ENCODE measurements around the gene DAPK1.
A peak's percentile ranks its signal among the peaks of the same experiment; 100 is the strongest.

Gene DAPK1

GRCh38 chr9:87658511-87658910, 160.8 kb downstream of the DAPK1 start:
- WGBS, result 100% methylated on average over 1 of the region's 3 CpGs
- no peaks in the 10 kb centered on the region for H3K9me3 ChIP-seq (ENCODE audit: control insufficient read depth, low read length)
- no peak overlapping the region for H2BK120ac ChIP-seq (ENCODE audit: low read depth, low read length)
- no peak overlapping the region for H4K91ac ChIP-seq (ENCODE audit: low read length)
- H2BK12ac ChIP-seq (ENCODE audit: low read length in 2 of 2), result no peak overlapping the region
- H3K4me2 ChIP-seq (ENCODE audit: low read length, poor library complexity, severe bottlenecking), result no peak overlapping the region
- no peak overlapping the region for H2AFZ ChIP-seq (ENCODE audit: low read depth, low read length)
- no peak overlapping the region for H3K4me3 ChIP-seq (ENCODE audit: insufficient read depth in 1 of 2, low read depth in 1 of 2, low read length in 2 of 2)
- no peak overlapping the region for H3K9ac ChIP-seq (ENCODE audit: low read length)
- peaks cover 9 to 42% of the 10 kb centered on the region in 2 experiments for H3K36me3 ChIP-seq (ENCODE audit: control insufficient read depth in 1 of 2, insufficient read depth in 2 of 2, low read depth in 1 of 2, low read length in 2 of 2)
- no peak overlapping the region for H3K27ac ChIP-seq (ENCODE audit: low read length, poor library complexity, severe bottlenecking)
- no peak overlapping the region for H3K18ac ChIP-seq (ENCODE audit: low read depth in 1 of 2, low read length in 2 of 2)
- H3K14ac ChIP-seq (ENCODE audit: low read length in 2 of 2), result no peak overlapping the region
- no peak overlapping the region for H3K4ac ChIP-seq (ENCODE audit: low read depth in 1 of 2, low read length in 2 of 2)
- peaks cover 20% of the 10 kb centered on the region for H3K79me1 ChIP-seq (replicated peaks; ENCODE audit: low read length, poor library complexity, severe bottlenecking)
- no peak overlapping the region for H3K23ac ChIP-seq (ENCODE audit: low read length in 2 of 2)
- H2BK5ac ChIP-seq (ENCODE audit: low read depth, low read length, poor library complexity, severe bottlenecking), result no peak overlapping the region
- no peak overlapping the region for H2BK15ac ChIP-seq (ENCODE audit: low read depth, poor library complexity, severe bottlenecking)
- H3K4me1 ChIP-seq (ENCODE audit: control insufficient read depth, insufficient read depth, low read depth, low read length), result peaks cover 13% of the 10 kb centered on the region
- no peak overlapping the region for H2AK5ac ChIP-seq (ENCODE audit: low read length, severe bottlenecking)
- no peaks in the 10 kb centered on the region for H3K27me3 ChIP-seq (ENCODE audit: control insufficient read depth in 1 of 2, insufficient read depth in 1 of 2, low read length in 2 of 2)
- H4K8ac ChIP-seq (ENCODE audit: low read length), result no peak overlapping the region
- DNase-seq, result no peak

- Histone ChIP-seq H3K27ac (ENCODE audit: low read length, poor library complexity, severe bottlenecking) (no peak overlapping the region), H3K18ac (ENCODE audit: low read depth in 1 of 2, low read length in 2 of 2) (no peak overlapping the region), H3K9me3 (ENCODE audit: control insufficient read depth, low read length) (no peaks in the 10 kb centered on the region), H2BK120ac (ENCODE audit: low read depth, low read length) (no peak overlapping the region), H4K8ac (ENCODE audit: low read length) (no peak overlapping the region), H3K14ac (ENCODE audit: low read length in 2 of 2) (no peak overlapping the region), H3K36me3 (ENCODE audit: control insufficient read depth in 1 of 2, insufficient read depth in 2 of 2, low read depth in 1 of 2, low read length in 2 of 2) (peaks cover 9 to 55% of the 10 kb centered on the region in 2 experiments), H2AFZ (ENCODE audit: low read depth, low read length) (no peak overlapping the region), H3K27me3 (ENCODE audit: control insufficient read depth in 1 of 2, insufficient read depth in 1 of 2, low read length in 2 of 2) (peaks cover 0 to 6% of the 10 kb centered on the region in 2 experiments), H3K4me3 (ENCODE audit: insufficient read depth in 1 of 2, low read depth in 1 of 2, low read length in 2 of 2) (no peak overlapping the region), H4K91ac (ENCODE audit: low read length) (no peak overlapping the region), H3K79me1 (replicated peaks; ENCODE audit: low read length, poor library complexity, severe bottlenecking) (peaks cover 28% of the 10 kb centered on the region), H2BK15ac (ENCODE audit: low read depth, poor library complexity, severe bottlenecking) (no peak overlapping the region), H2BK12ac (ENCODE audit: low read length in 2 of 2) (no peak overlapping the region), H2AK5ac (ENCODE audit: low read length, severe bottlenecking) (no peak overlapping the region), H3K9ac (ENCODE audit: low read length) (no peak overlapping the region), H2BK5ac (ENCODE audit: low read depth, low read length, poor library complexity, severe bottlenecking) (no peak overlapping the region), H3K4me1 (ENCODE audit: control insufficient read depth, insufficient read depth, low read depth, low read length) (peaks cover 14% of the 10 kb centered on the region), H3K4ac (ENCODE audit: low read depth in 1 of 2, low read length in 2 of 2) (no peak overlapping the region), H3K4me2 (ENCODE audit: low read length, poor library complexity, severe bottlenecking) (no peak overlapping the region), H3K23ac (ENCODE audit: low read length in 2 of 2) (no peak overlapping the region)
- WGBS, result 96% methylated on average over 40 of the region's 47 CpGs
- no peak for DNase-seq
Measured at GRCh38 chr9:87659534-87660419, 162.1 kb downstream of the DAPK1 start.

- Histone ChIP-seq H2BK5ac (ENCODE audit: low read depth, low read length, poor library complexity, severe bottlenecking) (no peak overlapping the region), H3K23ac (ENCODE audit: low read length in 2 of 2) (no peak overlapping the region), H2AK5ac (ENCODE audit: low read length, severe bottlenecking) (no peak overlapping the region), H4K8ac (ENCODE audit: low read length) (no peak overlapping the region), H3K36me3 (ENCODE audit: control insufficient read depth in 1 of 2, insufficient read depth in 2 of 2, low read depth in 1 of 2, low read length in 2 of 2) (peaks cover 9 to 59% of the 10 kb centered on the region in 2 experiments), H3K4me1 (ENCODE audit: control insufficient read depth, insufficient read depth, low read depth, low read length) (peaks cover 14% of the 10 kb centered on the region), H3K4me2 (ENCODE audit: low read length, poor library complexity, severe bottlenecking) (no peak overlapping the region), H3K14ac (ENCODE audit: low read length in 2 of 2) (no peak overlapping the region), H3K79me1 (replicated peaks; ENCODE audit: low read length, poor library complexity, severe bottlenecking) (peaks cover 34% of the 10 kb centered on the region), H3K18ac (ENCODE audit: low read depth in 1 of 2, low read length in 2 of 2) (no peak overlapping the region), H2AFZ (ENCODE audit: low read depth, low read length) (no peak overlapping the region), H3K27ac (ENCODE audit: low read length, poor library complexity, severe bottlenecking) (no peak overlapping the region), H2BK15ac (ENCODE audit: low read depth, poor library complexity, severe bottlenecking) (no peak overlapping the region), H3K4ac (ENCODE audit: low read depth in 1 of 2, low read length in 2 of 2) (no peak overlapping the region), H3K27me3 (ENCODE audit: control insufficient read depth in 1 of 2, insufficient read depth in 1 of 2, low read length in 2 of 2) (peaks cover 0 to 6% of the 10 kb centered on the region in 2 experiments), H3K9me3 (ENCODE audit: control insufficient read depth, low read length) (no peaks in the 10 kb centered on the region), H4K91ac (ENCODE audit: low read length) (no peak overlapping the region), H2BK120ac (ENCODE audit: low read depth, low read length) (no peak overlapping the region), H3K4me3 (ENCODE audit: insufficient read depth in 1 of 2, low read depth in 1 of 2, low read length in 2 of 2) (no peak overlapping the region), H2BK12ac (ENCODE audit: low read length in 2 of 2) (no peak overlapping the region), H3K9ac (ENCODE audit: low read length) (no peak overlapping the region)
- DNase-seq, result no peak
- no CpG with 5 or more reads among the region's 1 CpG for WGBS
Measured at GRCh38 chr9:87661241-87661640, 163.6 kb downstream of the DAPK1 start.

GRCh38 chr9:87662808-87663528, 165.3 kb downstream of the DAPK1 start:
- peak; percentile 62 for DNase-seq

More at GRCh38 chr9:87662808-87663528, 165.3 kb downstream of the DAPK1 start:
- Histone ChIP-seq H3K27ac (ENCODE audit: low read length, poor library complexity, severe bottlenecking) (peak overlapping the region; percentile 63), H2BK5ac (ENCODE audit: low read depth, low read length, poor library complexity, severe bottlenecking) (no peak overlapping the region), H3K18ac (ENCODE audit: low read depth in 1 of 2, low read length in 2 of 2) (no peak overlapping the region), H3K9ac (ENCODE audit: low read length) (no peak overlapping the region), H2BK15ac (ENCODE audit: low read depth, poor library complexity, severe bottlenecking) (no peak overlapping the region), H3K14ac (ENCODE audit: low read length in 2 of 2) (no peak overlapping the region), H3K36me3 (ENCODE audit: control insufficient read depth in 1 of 2, insufficient read depth in 2 of 2, low read depth in 1 of 2, low read length in 2 of 2) (peaks cover 7 to 68% of the 10 kb centered on the region in 2 experiments), H3K4me1 (ENCODE audit: control insufficient read depth, insufficient read depth, low read depth, low read length) (peaks cover 7% of the 10 kb centered on the region), H3K9me3 (ENCODE audit: control insufficient read depth, low read length) (peaks cover 8% of the 10 kb centered on the region), H3K79me1 (replicated peaks; ENCODE audit: low read length, poor library complexity, severe bottlenecking) (peaks cover 43% of the 10 kb centered on the region), H3K4me3 (ENCODE audit: insufficient read depth in 1 of 2, low read depth in 1 of 2, low read length in 2 of 2) (no peak overlapping the region), H2BK12ac (ENCODE audit: low read length in 2 of 2) (no peak overlapping the region), H3K4me2 (ENCODE audit: low read length, poor library complexity, severe bottlenecking) (no peak overlapping the region), H3K23ac (ENCODE audit: low read length in 2 of 2) (no peak overlapping the region), H3K27me3 (ENCODE audit: control insufficient read depth in 1 of 2, insufficient read depth in 1 of 2, low read length in 2 of 2) (peaks cover 0 to 6% of the 10 kb centered on the region in 2 experiments), H3K4ac (ENCODE audit: low read depth in 1 of 2, low read length in 2 of 2) (no peak overlapping the region), H2AFZ (ENCODE audit: low read depth, low read length) (no peak overlapping the region), H2AK5ac (ENCODE audit: low read length, severe bottlenecking) (no peak overlapping the region), H4K8ac (ENCODE audit: low read length) (peak overlapping the region; percentile 29), H4K91ac (ENCODE audit: low read length) (no peak overlapping the region), H2BK120ac (ENCODE audit: low read depth, low read length) (no peak overlapping the region)
- WGBS, result 50% methylated on average over 9 of the region's 11 CpGs

Data from mesenchymal stem cell (in vitro differentiated cells and primary cell).